A673 (cell line): Measurements from ENCODE around the gene CPA4. TPM values are rescaled to one million over a fixed set of nuclear protein-coding genes. Genes with fewer than 3 reads are reported as not detected.

Experiments
- BruUV-seq: library from RNA; stranded (reverse); fragments of 400-500 nt; replicated peaks from 2 replicates; lab custom pipeline; 2021; lab: Mats Ljungman, UMichigan
- CTCF ChIA-PET: fragments of 300-600 bp; sonication (Branson Sonifier 250); formaldehyde crosslinking; loops from one replicate; lab custom pipeline; 2022; ENCODE audit warnings: antibody characterized with exemption; lab: Charles Lee
- POLR2A ChIA-PET: fragments of 300-600 bp; sonication (Branson Sonifier 250); formaldehyde crosslinking; loops from one replicate; lab custom pipeline; 2022; ENCODE audit warnings: antibody characterized with exemption; ENCODE audit not compliant: low non-redundant PET; lab: Charles Lee
- DNase-seq: peaks from one replicate; pipeline ENCODE4 v3.0.0-alpha.2; 2015; ENCODE audit warnings: low spot score
- H3K27ac ChIP-seq: fragments of 200-600 bp; sonication (generic); 2 replicates; pipeline ENCODE4 v1.5.1; 2016; ENCODE audit warnings: mixed run types, low read depth, mild to moderate bottlenecking, mixed read lengths, antibody characterized with exemption, low read length; ENCODE audit not compliant: poor library complexity, severe bottlenecking
- H3K27me3 ChIP-seq: fragments of 200-600 bp; sonication (generic); replicated peaks from 2 replicates; pipeline ENCODE4 v1.6.1; 2017; ENCODE audit warnings: mixed run types, low read depth, mild to moderate bottlenecking, mixed read lengths, antibody characterized with exemption, low read length; ENCODE audit not compliant: insufficient read depth, poor library complexity
- H3K36me3 ChIP-seq: fragments of 200-600 bp; sonication (generic); 2 replicates; pipeline ENCODE4 v1.6.1; 2016; ENCODE audit warnings: mixed run types, mild to moderate bottlenecking, mixed read lengths, antibody characterized with exemption, low read length; ENCODE audit not compliant: insufficient read depth, poor library complexity, severe bottlenecking
- H3K4me1 ChIP-seq: fragments of 200-600 bp; sonication (generic); 2 replicates; pipeline ENCODE4 v1.6.1; 2017; ENCODE audit warnings: mixed run types, mild to moderate bottlenecking, mixed read lengths, antibody characterized with exemption, low read length; ENCODE audit not compliant: insufficient read depth, poor library complexity, severe bottlenecking
- H3K4me3 ChIP-seq: fragments of 200-600 bp; sonication (generic); 2 replicates; pipeline ENCODE4 v1.5.1; 2016; ENCODE audit warnings: low read depth, mixed run types, mild to moderate bottlenecking, mixed read lengths, low read length; ENCODE audit not compliant: poor library complexity, severe bottlenecking
- H3K9me3 ChIP-seq: fragments of 200-600 bp; sonication (generic); 2 replicates; pipeline ENCODE4 v1.6.1; 2016; ENCODE audit warnings: mixed run types, low read depth, mild to moderate bottlenecking, mixed read lengths, antibody characterized with exemption, low read length; ENCODE audit not compliant: poor library complexity, severe bottlenecking
- EZH2 ChIP-seq: fragments of 200-600 bp; sonication (generic); IDR thresholded peaks from 2 replicates; pipeline ENCODE4 v1.6.1; 2017; ENCODE audit warnings: borderline replicate concordance, low read depth, mild to moderate bottlenecking, mixed read lengths, antibody characterized with exemption, low read length; ENCODE audit not compliant: poor library complexity, severe bottlenecking
- intact Hi-C: fragments of 100-400 bp; cut with micrococcal nuclease; formaldehyde crosslinking; loops from one replicate; pipeline ENCODE4 v1.10.0; 2022; ENCODE audit not compliant: unreplicated experiment
- total RNA-seq: library from RNA; stranded (reverse); gene quantifications from 2 replicates; pipeline ENCODE4 v1.2.3, GENCODE V29; 2021
- TF ChIP-seq, protein P1 (sequence below): fragments of 300-800, 200-600 bp; sonication (generic); conservative IDR thresholded peaks from 2 replicates; pipeline ENCODE4 v1.5.1; 2017; ENCODE audit warnings: low read depth, mild to moderate bottlenecking, antibody characterized with exemption, low read length, moderate library complexity, mixed read lengths

The CPA4 gene
- total RNA-seq, 1 experiment from 2014 or later = not detected

DNA sequence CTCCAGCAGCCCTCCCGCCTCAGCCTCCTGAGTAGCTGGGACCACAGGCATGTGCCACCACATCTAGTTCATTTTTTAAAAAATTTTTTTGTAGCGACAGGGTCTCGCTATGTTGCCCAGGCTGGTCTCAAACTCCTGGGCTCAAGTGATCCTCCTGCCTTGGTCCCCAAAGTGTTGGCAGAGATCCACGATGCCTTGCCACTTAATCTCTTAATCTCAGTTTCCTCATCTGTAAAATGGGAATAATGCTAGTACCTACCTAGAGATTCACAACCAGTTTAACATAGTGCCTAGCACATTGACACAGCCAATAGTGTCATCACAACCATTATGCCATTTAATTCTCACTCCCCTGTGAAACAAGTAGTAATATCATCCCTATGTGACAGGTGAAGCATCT is 4.8 kb upstream of the CPA4 start:
- DNase-seq = no peak
- no peak overlapping the region for H3K4me3 ChIP-seq
- no peaks in the 10 kb centered on the region for H3K27me3 ChIP-seq
- no peaks in the 10 kb centered on the region for H3K4me1 ChIP-seq
- no TSS peak for BruUV-seq
- ChIA-PET POLR2A (no interaction called here), CTCF (no interaction called here)
- TF ChIP-seq, protein P1, sequence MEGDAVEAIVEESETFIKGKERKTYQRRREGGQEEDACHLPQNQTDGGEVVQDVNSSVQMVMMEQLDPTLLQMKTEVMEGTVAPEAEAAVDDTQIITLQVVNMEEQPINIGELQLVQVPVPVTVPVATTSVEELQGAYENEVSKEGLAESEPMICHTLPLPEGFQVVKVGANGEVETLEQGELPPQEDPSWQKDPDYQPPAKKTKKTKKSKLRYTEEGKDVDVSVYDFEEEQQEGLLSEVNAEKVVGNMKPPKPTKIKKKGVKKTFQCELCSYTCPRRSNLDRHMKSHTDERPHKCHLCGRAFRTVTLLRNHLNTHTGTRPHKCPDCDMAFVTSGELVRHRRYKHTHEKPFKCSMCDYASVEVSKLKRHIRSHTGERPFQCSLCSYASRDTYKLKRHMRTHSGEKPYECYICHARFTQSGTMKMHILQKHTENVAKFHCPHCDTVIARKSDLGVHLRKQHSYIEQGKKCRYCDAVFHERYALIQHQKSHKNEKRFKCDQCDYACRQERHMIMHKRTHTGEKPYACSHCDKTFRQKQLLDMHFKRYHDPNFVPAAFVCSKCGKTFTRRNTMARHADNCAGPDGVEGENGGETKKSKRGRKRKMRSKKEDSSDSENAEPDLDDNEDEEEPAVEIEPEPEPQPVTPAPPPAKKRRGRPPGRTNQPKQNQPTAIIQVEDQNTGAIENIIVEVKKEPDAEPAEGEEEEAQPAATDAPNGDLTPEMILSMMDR = no peak
- no peak for TF ChIP-seq EZH2
- no peak overlapping the region for H3K27ac ChIP-seq
- intact Hi-C loops = no loop called here
- no peaks in the 10 kb centered on the region for H3K9me3 ChIP-seq
- H3K36me3 ChIP-seq = no peaks in the 10 kb centered on the region

DNA sequence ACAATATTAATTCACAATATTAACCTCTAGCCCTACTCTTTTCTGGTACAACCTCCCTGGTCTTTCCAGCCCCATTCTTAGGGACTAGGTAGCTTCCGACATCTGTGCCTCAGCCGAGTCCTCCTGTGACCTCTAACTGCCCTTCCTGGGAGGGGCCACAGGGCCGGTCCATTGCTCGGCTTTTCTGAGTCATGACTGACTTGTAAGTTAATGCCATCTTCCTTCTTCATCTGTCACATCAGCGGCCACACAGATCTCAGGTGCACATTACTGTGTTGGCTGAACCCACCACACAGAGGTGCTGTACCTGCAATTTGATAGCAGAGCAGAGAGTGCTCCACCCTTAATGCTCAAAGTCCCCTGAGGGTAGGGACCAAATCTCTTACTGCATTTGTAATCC is 4.1 kb upstream of the CPA4 start:
- no peak for TF ChIP-seq EZH2
- TF ChIP-seq, protein P1 = no peak
- Histone ChIP-seq H3K4me1 (no peaks in the 10 kb centered on the region), H3K27me3 (no peaks in the 10 kb centered on the region), H3K4me3 (no peak overlapping the region), H3K9me3 (no peaks in the 10 kb centered on the region), H3K36me3 (no peaks in the 10 kb centered on the region), H3K27ac (no peak overlapping the region)
- ChIA-PET POLR2A (no interaction called here), CTCF (no interaction called here)
- DNase-seq = no peak
- BruUV-seq = no TSS peak
- intact Hi-C loops = no loop called here

DNA sequence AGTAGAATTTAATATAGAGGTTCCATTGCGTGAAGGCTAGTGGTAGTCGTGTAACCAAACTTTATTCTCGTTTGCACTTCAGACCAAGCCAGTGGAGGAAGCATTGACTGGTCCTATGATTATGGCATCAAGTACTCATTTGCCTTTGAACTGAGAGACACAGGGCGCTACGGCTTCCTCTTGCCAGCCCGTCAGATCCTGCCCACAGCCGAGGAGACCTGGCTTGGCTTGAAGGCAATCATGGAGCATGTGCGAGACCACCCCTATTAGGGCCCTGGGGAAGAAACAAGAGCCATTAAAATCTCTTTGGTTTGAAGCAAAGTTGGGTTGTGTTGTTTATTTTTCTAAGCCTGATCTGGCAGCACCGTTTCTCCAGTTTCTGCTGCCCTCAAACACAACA is 3.5 kb upstream of the CPA4 start:
- CTCF ChIA-PET = no interaction called here
- no peak for TF ChIP-seq EZH2
- TF ChIP-seq, protein P1 = no peak
- no peak for DNase-seq
- BruUV-seq = no TSS peak
- POLR2A ChIA-PET = no interaction called here
- Histone ChIP-seq H3K27ac (no peak overlapping the region), H3K9me3 (no peaks in the 10 kb centered on the region), H3K27me3 (no peaks in the 10 kb centered on the region), H3K4me1 (no peaks in the 10 kb centered on the region), H3K36me3 (no peaks in the 10 kb centered on the region), H3K4me3 (no peak overlapping the region)
- intact Hi-C loops = no loop called here
